Measurements from ENCODE around the gene CORT. TPM values are rescaled to one million over a fixed set of nuclear protein-coding genes. Genes with fewer than 3 reads are reported as not detected.
"Not testable (repeated sequence)": the region's sequence is repeated elsewhere in the genome, so short reads cannot be mapped to it uniquely, and the experiment has no call there.

Gene CORT
- polyA plus RNA-seq, 1 experiment = not detected

- no peaks in the 10 kb centered on the region for H3K9me3 ChIP-seq (ENCODE audit: control insufficient read depth, insufficient read depth, low read length)
- peak; percentile 76 for DNase-seq (ENCODE audit: low read depth, low spot score)
- no peaks in the 10 kb centered on the region for H3K27me3 ChIP-seq (ENCODE audit: control insufficient read depth, insufficient read depth, low read length)
- ChIA-PET CTCF (interaction anchor here (0.9 to 1.7 kb wide), 3 partner anchors 12 to 38 kb away, joined by 3 to 7 read pairs (median 3); partner anchors contain the start of gene CENPS), POLR2A (interaction anchor here (1.0 to 2.9 kb wide), 7 partner anchors 9 to 205 kb away, joined by 4 to 10 read pairs (median 6); partner anchors contain the start of genes KIF1B and PGD)
- H3K4me3 ChIP-seq (ENCODE audit: low read depth, low read length) = no peak overlapping the region
- peak overlapping the region; percentile 75 for H3K27ac ChIP-seq (ENCODE audit: low read depth, low read length)
- no peak for TF ChIP-seq CTCF (IDR thresholded peaks at IDR 0.05; ENCODE audit: low read depth, low read length)
Observed at GRCh38 chr1:10415211-10415930, 34.5 kb upstream of the CORT start.

GRCh38 chr1:10415967-10416366 lies 33.9 kb upstream of the CORT start:
- not testable (repeated sequence) for H3K27ac ChIP-seq (ENCODE audit: low read depth, low read length); H3K27me3 ChIP-seq (ENCODE audit: control insufficient read depth, insufficient read depth, low read length); H3K4me3 ChIP-seq (ENCODE audit: low read depth, low read length); DNase-seq (ENCODE audit: low read depth, low spot score); H3K9me3 ChIP-seq (ENCODE audit: control insufficient read depth, insufficient read depth, low read length)
- ChIA-PET POLR2A (interaction anchor here (1.0 to 2.9 kb wide), 7 partner anchors 8 to 206 kb away, joined by 4 to 10 read pairs (median 6); partner anchors contain the start of genes KIF1B and PGD), CTCF (interaction anchor here (0.6 to 1.7 kb wide), 4 partner anchors 12 to 1430 kb away, joined by 3 to 7 read pairs (median 4); partner anchors contain the start of gene CENPS)

- not testable (repeated sequence) for H3K27ac ChIP-seq (ENCODE audit: low read depth, low read length)
- CTCF ChIA-PET = interaction anchor here (0.7 kb wide), 1 partner anchor 12 kb away, joined by 4 read pairs; the partner anchor contains the start of gene CENPS
Observed at GRCh38 chr1:10418741-10419140, 31.1 kb upstream of the CORT start.

GRCh38 chr1:10419351-10419750 lies 30.5 kb upstream of the CORT start:
- ChIA-PET CTCF (interaction anchor here (1.4 kb wide), 1 partner anchor 32 kb away, joined by 3 read pairs; no protein-coding TSS in a partner anchor), POLR2A (no interaction called here)
- no peaks in the 10 kb centered on the region for H3K27me3 ChIP-seq (ENCODE audit: control insufficient read depth, insufficient read depth, low read length)
- H3K4me3 ChIP-seq (ENCODE audit: low read depth, low read length) = no peak overlapping the region
- DNase-seq (ENCODE audit: low read depth, low spot score) = no peak
- TF ChIP-seq CTCF (IDR thresholded peaks at IDR 0.05; ENCODE audit: low read depth, low read length) = no peak
- no peak overlapping the region for H3K27ac ChIP-seq (ENCODE audit: low read depth, low read length)
- H3K9me3 ChIP-seq (ENCODE audit: control insufficient read depth, insufficient read depth, low read length) = no peaks in the 10 kb centered on the region

More at GRCh38 chr1:10418741-10419140, 31.1 kb upstream of the CORT start:
- H3K27me3 ChIP-seq (ENCODE audit: control insufficient read depth, insufficient read depth, low read length); DNase-seq (ENCODE audit: low read depth, low spot score); H3K9me3 ChIP-seq (ENCODE audit: control insufficient read depth, insufficient read depth, low read length); POLR2A ChIA-PET; H3K4me3 ChIP-seq (ENCODE audit: low read depth, low read length): not testable (repeated sequence)

GRCh38 chr1:10421637-10422036 lies 28.2 kb upstream of the CORT start:
- no peak for DNase-seq (ENCODE audit: low read depth, low spot score)
- ChIA-PET CTCF (no interaction called here), POLR2A (no interaction called here)
- no peak for TF ChIP-seq CTCF (IDR thresholded peaks at IDR 0.05; ENCODE audit: low read depth, low read length)
- H3K27me3 ChIP-seq (ENCODE audit: control insufficient read depth, insufficient read depth, low read length) = no peaks in the 10 kb centered on the region
- no peaks in the 10 kb centered on the region for H3K9me3 ChIP-seq (ENCODE audit: control insufficient read depth, insufficient read depth, low read length)
- H3K27ac ChIP-seq (ENCODE audit: low read depth, low read length) = no peak overlapping the region
- no peak overlapping the region for H3K4me3 ChIP-seq (ENCODE audit: low read depth, low read length)

GRCh38 chr1:10424034-10424433 lies 25.8 kb upstream of the CORT start:
- POLR2A ChIA-PET = interaction anchor here (0.5 to 1.0 kb wide), 5 partner anchors 9 to 660 kb away, joined by 3 to 6 read pairs (median 3); no protein-coding TSS in a partner anchor
- no peaks in the 10 kb centered on the region for H3K27me3 ChIP-seq (ENCODE audit: control insufficient read depth, insufficient read depth, low read length)
- CTCF ChIA-PET = interaction anchor here (1.1 to 3.5 kb wide), 2 partner anchors 36 to 46 kb away, joined by 5 to 27 read pairs; no protein-coding TSS in a partner anchor

More at GRCh38 chr1:10424034-10424433, 25.8 kb upstream of the CORT start:
- no peak for TF ChIP-seq CTCF (IDR thresholded peaks at IDR 0.05; ENCODE audit: low read depth, low read length)
- Histone ChIP-seq H3K27ac (ENCODE audit: low read depth, low read length) (peak overlapping the region; percentile 61), H3K9me3 (ENCODE audit: control insufficient read depth, insufficient read depth, low read length) (no peaks in the 10 kb centered on the region), H3K4me3 (ENCODE audit: low read depth, low read length) (no peak overlapping the region)
- no peak for DNase-seq (ENCODE audit: low read depth, low spot score)

All from AG04450 (cell line).